Fibroblast of the aortic adventitia (primary cell): ENCODE data around the gene STT3B. TPM values are rescaled to one million over a fixed set of nuclear protein-coding genes. Genes with fewer than 3 reads are reported as not detected.

ENCODE experiments used
- DNase-seq: peaks from one replicate; pipeline ENCODE4 v3.0.0-alpha.2; 2010; ENCODE audit warnings: low read depth
- H3K4me3 ChIP-seq: 2 replicates; pipeline ENCODE4 v1.5.1; 2011; ENCODE audit warnings: low read depth, mild to moderate bottlenecking, control low read depth, low read length, moderate library complexity
- CTCF ChIP-seq: IDR thresholded peaks from 2 replicates; pipeline ENCODE4 v1.5.1; 2011; ENCODE audit warnings: mild to moderate bottlenecking, low read length, control low read depth, inconsistent platforms; ENCODE audit not compliant: insufficient read depth
- total RNA-seq: library from RNA; depleted of rRNA; stranded (reverse); fragments of >200 nt; gene quantifications from 2 replicates; pipeline ENCODE4 v1.2.3, GENCODE V29; 2012; ENCODE audit warnings: low replicate concordance

Gene STT3B
- total RNA-seq, 1 donor = 151 TPM

GRCh38 chr3:31536497-31536896, 3.8 kb downstream of the STT3B start:
- TF ChIP-seq CTCF = no peak
- peak; percentile 44 for DNase-seq
- H3K4me3 ChIP-seq = no peak overlapping the region

GRCh38 chr3:31538801-31539200, 6.1 kb downstream of the STT3B start:
- no peak overlapping the region for H3K4me3 ChIP-seq
- no peak for DNase-seq
- no peak for TF ChIP-seq CTCF

GRCh38 chr3:31539275-31539674, 6.5 kb downstream of the STT3B start:
- DNase-seq = no peak
- TF ChIP-seq CTCF = no peak
- no peak overlapping the region for H3K4me3 ChIP-seq

- no peak for TF ChIP-seq CTCF
- no peak for DNase-seq
- no peak overlapping the region for H3K4me3 ChIP-seq
Observed at GRCh38 chr3:31541089-31541488, 8.4 kb downstream of the STT3B start.

GRCh38 chr3:31542246-31542645, 9.5 kb downstream of the STT3B start:
- no peak overlapping the region for H3K4me3 ChIP-seq
- DNase-seq = no peak
- TF ChIP-seq CTCF = no peak

- H3K4me3 ChIP-seq = no peak overlapping the region
- DNase-seq = peak; percentile 68
- no peak for TF ChIP-seq CTCF
Observed at GRCh38 chr3:31543375-31543774, 10.7 kb downstream of the STT3B start.

GRCh38 chr3:31544634-31545033, 11.9 kb downstream of the STT3B start:
- no peak for TF ChIP-seq CTCF
- peak; percentile 54 for DNase-seq
- no peak overlapping the region for H3K4me3 ChIP-seq
